Calu3 (cell line): ENCODE measurements around the gene MPHOSPH9. TPM values are rescaled to one million over a fixed set of nuclear protein-coding genes. Genes with fewer than 3 reads are reported as not detected.

ENCODE experiments used
- BruUV-seq: library from RNA; stranded (reverse); fragments of 400-500 nt; replicated peaks from 2 replicates; lab custom pipeline; 2021; lab: Mats Ljungman, UMichigan
- CTCF ChIA-PET: fragments of 300-600 bp; sonication (Branson Sonifier 250); formaldehyde crosslinking; loops from one replicate; lab custom pipeline; 2022; ENCODE audit warnings: antibody characterized with exemption; lab: Charles Lee
- DNase-seq: peaks from one replicate; pipeline ENCODE4 v3.0.0; 2022
- H3K27ac Mint-ChIP-seq: one replicate; pipeline ENCODE4 v1.8.0; 2022; ENCODE audit warnings: mixed read lengths; ENCODE audit not compliant: unreplicated experiment
- H3K27me3 Mint-ChIP-seq: one replicate; pipeline ENCODE4 v1.8.0; 2022; ENCODE audit warnings: mixed read lengths; ENCODE audit not compliant: unreplicated experiment
- H3K36me3 Mint-ChIP-seq: one replicate; pipeline ENCODE4 v1.8.0; 2022; ENCODE audit warnings: mild to moderate bottlenecking, moderate library complexity, mixed read lengths; ENCODE audit not compliant: insufficient read depth, unreplicated experiment
- H3K4me1 Mint-ChIP-seq: one replicate; pipeline ENCODE4 v1.8.0; 2022; ENCODE audit warnings: mild to moderate bottlenecking, low read depth, mixed read lengths; ENCODE audit not compliant: unreplicated experiment
- H3K4me3 Mint-ChIP-seq: one replicate; pipeline ENCODE4 v1.8.0; 2022; ENCODE audit warnings: mild to moderate bottlenecking, low read depth, moderate library complexity, mixed read lengths; ENCODE audit not compliant: unreplicated experiment
- H3K9me3 Mint-ChIP-seq: one replicate; pipeline ENCODE4 v1.8.0; 2022; ENCODE audit warnings: low read depth, mixed read lengths; ENCODE audit not compliant: unreplicated experiment
- intact Hi-C: fragments of 100-400 bp; cut with micrococcal nuclease; formaldehyde crosslinking; loops from one replicate; pipeline ENCODE4 v1.10.0; 2022; ENCODE audit not compliant: unreplicated experiment
- total RNA-seq: library from RNA; stranded (reverse); gene quantifications from 2 replicates; pipeline ENCODE4 v1.2.3, GENCODE V29; 2022
- TF ChIP-seq, protein P1 (sequence below): fragments of 200-600 bp; IDR thresholded peaks from one replicate; pipeline ENCODE4 v1.8.0; 2022; ENCODE audit warnings: antibody characterized with exemption; ENCODE audit not compliant: unreplicated experiment

MPHOSPH9 gene
- total RNA-seq, 1 experiment from 2014 or later: 69.5 TPM

DNA sequence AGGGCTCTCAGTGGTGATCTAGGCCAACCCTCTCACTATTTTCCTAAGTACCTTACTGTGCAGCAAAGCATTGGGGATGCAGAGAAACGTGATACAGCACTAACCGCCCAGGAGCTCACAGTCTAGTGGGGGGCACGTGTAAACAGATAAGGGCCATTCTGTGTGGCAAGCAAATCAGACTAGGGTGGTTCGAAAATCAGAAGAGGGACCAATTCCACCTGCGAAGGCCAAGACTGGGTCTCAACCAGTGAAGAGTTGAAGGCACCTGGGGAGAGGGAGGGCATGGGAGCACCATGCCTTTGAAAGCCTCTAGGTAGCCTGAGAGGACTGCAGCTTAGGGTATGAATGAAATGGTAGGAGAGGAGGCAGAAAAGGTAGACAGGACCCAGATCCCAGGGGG, 84.3 kb downstream of the MPHOSPH9 start:
- intact Hi-C loops: no loop called here
- no TSS peak for BruUV-seq
- CTCF ChIA-PET: interaction anchor here (1.5 kb wide), 1 partner anchor 105 kb away, joined by 3 read pairs; no protein-coding TSS in a partner anchor
- no peak overlapping the region for H3K4me3 Mint-ChIP-seq
- TF ChIP-seq, protein P1, sequence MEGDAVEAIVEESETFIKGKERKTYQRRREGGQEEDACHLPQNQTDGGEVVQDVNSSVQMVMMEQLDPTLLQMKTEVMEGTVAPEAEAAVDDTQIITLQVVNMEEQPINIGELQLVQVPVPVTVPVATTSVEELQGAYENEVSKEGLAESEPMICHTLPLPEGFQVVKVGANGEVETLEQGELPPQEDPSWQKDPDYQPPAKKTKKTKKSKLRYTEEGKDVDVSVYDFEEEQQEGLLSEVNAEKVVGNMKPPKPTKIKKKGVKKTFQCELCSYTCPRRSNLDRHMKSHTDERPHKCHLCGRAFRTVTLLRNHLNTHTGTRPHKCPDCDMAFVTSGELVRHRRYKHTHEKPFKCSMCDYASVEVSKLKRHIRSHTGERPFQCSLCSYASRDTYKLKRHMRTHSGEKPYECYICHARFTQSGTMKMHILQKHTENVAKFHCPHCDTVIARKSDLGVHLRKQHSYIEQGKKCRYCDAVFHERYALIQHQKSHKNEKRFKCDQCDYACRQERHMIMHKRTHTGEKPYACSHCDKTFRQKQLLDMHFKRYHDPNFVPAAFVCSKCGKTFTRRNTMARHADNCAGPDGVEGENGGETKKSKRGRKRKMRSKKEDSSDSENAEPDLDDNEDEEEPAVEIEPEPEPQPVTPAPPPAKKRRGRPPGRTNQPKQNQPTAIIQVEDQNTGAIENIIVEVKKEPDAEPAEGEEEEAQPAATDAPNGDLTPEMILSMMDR: no peak
- H3K27ac Mint-ChIP-seq: no peak overlapping the region
- no peaks in the 10 kb centered on the region for H3K27me3 Mint-ChIP-seq
- peaks cover 18% of the 10 kb centered on the region for H3K4me1 Mint-ChIP-seq
- DNase-seq: no peak
- H3K9me3 Mint-ChIP-seq: no peaks in the 10 kb centered on the region
- H3K36me3 Mint-ChIP-seq: peaks cover 21% of the 10 kb centered on the region

DNA sequence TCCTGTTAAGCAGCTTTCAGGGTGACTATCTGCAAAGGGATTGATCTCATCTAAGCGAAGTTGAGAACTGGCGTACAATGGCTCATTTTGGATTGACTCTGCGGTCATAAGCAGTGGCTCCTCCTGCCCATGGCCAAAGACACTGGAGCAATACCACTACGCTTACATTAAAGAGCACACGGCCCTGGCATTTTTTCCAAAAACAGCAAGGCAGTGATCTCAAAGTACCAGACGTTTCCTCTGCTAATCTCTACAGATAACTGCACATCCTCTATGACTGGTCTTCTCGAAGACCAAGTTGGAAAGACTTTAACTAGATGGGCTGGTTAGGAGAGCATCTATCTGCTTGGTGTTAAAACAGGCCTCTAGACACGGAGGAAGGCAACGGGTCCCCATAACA, 84.7 kb downstream of the MPHOSPH9 start:
- Mint-ChIP-seq H3K27ac (no peak overlapping the region), H3K4me3 (no peak overlapping the region), H3K27me3 (no peaks in the 10 kb centered on the region), H3K36me3 (peaks cover 21% of the 10 kb centered on the region), H3K9me3 (no peaks in the 10 kb centered on the region), H3K4me1 (peaks cover 18% of the 10 kb centered on the region)
- TF ChIP-seq, protein P1: no peak
- intact Hi-C loops: no loop called here
- no peak for DNase-seq
- CTCF ChIA-PET: no interaction called here
- no TSS peak for BruUV-seq

DNA sequence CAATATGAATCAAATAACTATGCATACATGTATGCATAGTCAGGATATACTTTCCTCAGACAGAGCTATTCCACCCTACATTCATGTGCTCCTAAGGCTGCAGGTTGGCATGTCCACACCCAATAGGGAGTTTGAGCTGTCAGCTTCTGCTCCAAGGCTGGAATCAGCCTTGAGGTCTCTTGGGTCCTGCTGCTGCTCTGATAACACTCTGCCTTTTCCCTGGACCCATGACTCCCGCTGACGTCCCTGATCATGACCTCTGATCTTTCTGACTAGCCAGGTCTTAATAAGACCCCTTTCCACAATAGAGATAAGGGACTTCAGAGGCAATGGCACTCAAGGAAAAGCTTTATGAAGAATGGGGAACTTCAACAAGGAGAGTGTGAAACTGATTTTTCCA, 87.7 kb downstream of the MPHOSPH9 start:
- no TSS peak for BruUV-seq
- Mint-ChIP-seq H3K36me3 (peaks cover 11% of the 10 kb centered on the region), H3K9me3 (no peaks in the 10 kb centered on the region), H3K4me3 (no peak overlapping the region), H3K4me1 (peaks cover 46% of the 10 kb centered on the region), H3K27ac (no peak overlapping the region), H3K27me3 (no peaks in the 10 kb centered on the region)
- TF ChIP-seq, protein P1: no peak
- CTCF ChIA-PET: interaction anchor here (0.5 kb wide), 1 partner anchor 728 kb away, joined by 3 read pairs; no protein-coding TSS in a partner anchor
- intact Hi-C loops: no loop called here
- no peak for DNase-seq

DNA sequence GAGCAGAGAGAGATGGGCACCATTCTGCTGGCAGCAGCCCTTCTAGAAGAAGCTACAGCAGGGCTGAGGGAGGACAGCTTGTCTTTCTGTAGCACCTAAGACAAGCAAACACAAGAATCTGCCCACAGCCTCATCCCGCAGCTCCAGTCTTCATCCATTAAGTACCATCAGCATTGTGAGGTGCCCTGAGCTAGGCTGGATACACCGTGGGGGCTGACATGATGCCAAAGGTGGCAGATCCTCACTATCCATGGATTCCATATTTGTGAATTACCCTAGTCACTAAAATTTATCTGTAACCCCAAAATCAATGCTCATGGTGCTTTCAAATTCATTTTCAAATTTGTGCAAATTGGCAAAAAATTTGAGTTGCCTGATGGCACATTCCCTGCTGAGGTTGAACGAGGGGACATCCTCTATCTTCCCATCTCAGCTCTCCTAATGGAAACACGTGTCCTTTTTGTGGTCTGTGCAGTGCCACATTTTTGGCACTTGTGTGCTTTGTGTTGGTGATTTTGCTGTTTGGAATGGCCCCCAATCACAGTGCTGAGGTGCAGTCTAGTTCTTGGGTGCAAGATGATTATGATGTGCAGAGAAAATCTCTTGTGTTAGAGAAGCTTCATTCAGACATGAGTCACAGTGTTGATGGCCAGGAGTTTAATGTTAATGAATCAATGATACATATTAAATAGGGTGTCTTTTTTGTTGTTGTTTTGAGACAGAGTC, 89.0 kb downstream of the MPHOSPH9 start:
- intact Hi-C loops: loop anchor here (5.0 kb wide), 1 partner anchor 57 kb away; no protein-coding TSS in a partner anchor
- no TSS peak for BruUV-seq
- H3K4me1 Mint-ChIP-seq: peaks cover 44% of the 10 kb centered on the region
- H3K9me3 Mint-ChIP-seq: no peaks in the 10 kb centered on the region
- no peak overlapping the region for H3K27ac Mint-ChIP-seq
- no peaks in the 10 kb centered on the region for H3K36me3 Mint-ChIP-seq
- TF ChIP-seq, protein P1: no peak
- no peak overlapping the region for H3K4me3 Mint-ChIP-seq
- H3K27me3 Mint-ChIP-seq: no peaks in the 10 kb centered on the region
- CTCF ChIA-PET: interaction anchor here (0.6 to 1.0 kb wide), 3 partner anchors 9 to 88 kb away, joined by 3 to 7 read pairs (median 5); no protein-coding TSS in a partner anchor
- DNase-seq: no peak
